AG04450 (cell line): ENCODE results near the gene ANKRD18A. TPM values are rescaled to one million over a fixed set of nuclear protein-coding genes. Genes with fewer than 3 reads are reported as not detected.

ENCODE experiments used
- CTCF ChIA-PET: fragments of 300-600, 350-600 bp; formaldehyde crosslinking; extraction: SDS; loops from one replicate; lab custom pipeline; 2022; ENCODE audit warnings: antibody characterized with exemption, inconsistent platforms; lab: Charles Lee
- POLR2A ChIA-PET: fragments of 350-600 bp; formaldehyde crosslinking; extraction: SDS; loops from one replicate; lab custom pipeline; 2021; ENCODE audit warnings: antibody characterized with exemption, inconsistent platforms; lab: Yijun Ruan, JAX
- DNase-seq: peaks from one replicate; pipeline ENCODE4 v3.0.0-alpha.2; 2011; ENCODE audit warnings: low read depth, low spot score
- H3K27ac ChIP-seq: one replicate; pipeline ENCODE4 v1.5.1; 2012; ENCODE audit warnings: low read depth, low read length, control low read depth
- H3K27me3 ChIP-seq: one replicate; pipeline ENCODE4 v1.6.0; 2012; ENCODE audit warnings: low read length; ENCODE audit not compliant: control insufficient read depth, insufficient read depth
- H3K4me3 ChIP-seq: 2 replicates; pipeline ENCODE4 v1.5.1; 2011; ENCODE audit warnings: mild to moderate bottlenecking, low read depth, low read length, control low read depth
- H3K9me3 ChIP-seq: 2 replicates; pipeline ENCODE4 v1.5.1; 2012; ENCODE audit warnings: low read length; ENCODE audit not compliant: control insufficient read depth, insufficient read depth
- polyA plus RNA-seq: library from polyadenylated mRNA; depleted of rRNA; stranded (reverse); fragments of >200 nt; gene quantifications from 2 replicates; pipeline ENCODE4 v1.2.3, GENCODE V29; 2011; rRNA removed
- small RNA-seq: library from RNA; depleted of rRNA; stranded (forward); fragments of <200 nt; gene quantifications from one replicate; pipeline ENCODE3, GENCODE V24; 2012; ENCODE audit warnings: low read depth; ENCODE audit not compliant: insufficient read length
- TF ChIP-seq, protein P1 (sequence below): IDR thresholded peaks from 2 replicates; pipeline ENCODE4 v1.5.1; 2011; ENCODE audit warnings: low read depth, low read length, control low read depth, inconsistent platforms

Gene ANKRD18A
- polyA plus RNA-seq, 1 experiment, result 0.31 TPM

DNA sequence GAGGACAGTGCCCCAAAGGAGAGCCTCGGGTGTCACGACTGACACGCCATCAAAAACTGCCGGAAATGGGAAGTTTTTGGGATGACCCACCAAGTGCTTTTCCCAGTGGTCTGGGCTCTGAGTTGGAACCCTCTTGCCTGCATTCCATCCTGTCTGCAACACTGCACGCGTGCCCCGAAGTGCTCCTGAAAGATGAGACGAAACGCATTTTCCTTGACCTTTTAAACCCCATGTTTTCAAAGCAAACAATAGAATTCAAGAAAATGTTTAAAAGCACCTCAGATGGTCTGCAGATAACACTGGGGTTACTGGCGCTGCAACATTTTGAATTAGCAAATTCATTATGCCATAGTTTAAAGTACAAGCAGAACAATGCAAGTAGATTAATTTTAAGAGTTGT lies 92.9 kb downstream of the ANKRD18A start:
- no peak overlapping the region for H3K27ac ChIP-seq
- H3K9me3 ChIP-seq, result no peaks in the 10 kb centered on the region; the same call in 1 of the 2 replicates
- TF ChIP-seq, protein P1, sequence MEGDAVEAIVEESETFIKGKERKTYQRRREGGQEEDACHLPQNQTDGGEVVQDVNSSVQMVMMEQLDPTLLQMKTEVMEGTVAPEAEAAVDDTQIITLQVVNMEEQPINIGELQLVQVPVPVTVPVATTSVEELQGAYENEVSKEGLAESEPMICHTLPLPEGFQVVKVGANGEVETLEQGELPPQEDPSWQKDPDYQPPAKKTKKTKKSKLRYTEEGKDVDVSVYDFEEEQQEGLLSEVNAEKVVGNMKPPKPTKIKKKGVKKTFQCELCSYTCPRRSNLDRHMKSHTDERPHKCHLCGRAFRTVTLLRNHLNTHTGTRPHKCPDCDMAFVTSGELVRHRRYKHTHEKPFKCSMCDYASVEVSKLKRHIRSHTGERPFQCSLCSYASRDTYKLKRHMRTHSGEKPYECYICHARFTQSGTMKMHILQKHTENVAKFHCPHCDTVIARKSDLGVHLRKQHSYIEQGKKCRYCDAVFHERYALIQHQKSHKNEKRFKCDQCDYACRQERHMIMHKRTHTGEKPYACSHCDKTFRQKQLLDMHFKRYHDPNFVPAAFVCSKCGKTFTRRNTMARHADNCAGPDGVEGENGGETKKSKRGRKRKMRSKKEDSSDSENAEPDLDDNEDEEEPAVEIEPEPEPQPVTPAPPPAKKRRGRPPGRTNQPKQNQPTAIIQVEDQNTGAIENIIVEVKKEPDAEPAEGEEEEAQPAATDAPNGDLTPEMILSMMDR, result no peak
- ChIA-PET POLR2A (no interaction called here), CTCF (no interaction called here)
- peaks cover 9% of the 10 kb centered on the region for H3K27me3 ChIP-seq
- no peak for DNase-seq
- H3K4me3 ChIP-seq, result no peak overlapping the region

- DNase-seq, result no peak
- CTCF ChIA-PET, result no interaction called here
These were observed 93.8 kb downstream of the ANKRD18A start for GRCh38 chr9:38526591-38526990.

GRCh38 chr9:38523121-38523520 lies 97.3 kb downstream of the ANKRD18A start:
- ChIA-PET CTCF (no interaction called here), POLR2A (no interaction called here)
- Histone ChIP-seq H3K4me3 (no peak overlapping the region), H3K9me3 (no peaks in the 10 kb centered on the region; the same call in 1 of the 2 replicates), H3K27ac (no peak overlapping the region), H3K27me3 (peaks cover 12% of the 10 kb centered on the region)
- DNase-seq, result no peak
- TF ChIP-seq, protein P1, result no peak

More at GRCh38 chr9:38526591-38526990, 93.8 kb downstream of the ANKRD18A start:
- H3K4me3 ChIP-seq, result no peak overlapping the region
- H3K9me3 ChIP-seq, result no peaks in the 10 kb centered on the region; the same call in 1 of the 2 replicates
- TF ChIP-seq, protein P1, result no peak
- H3K27ac ChIP-seq, result no peak overlapping the region
- peaks cover 9% of the 10 kb centered on the region for H3K27me3 ChIP-seq
- POLR2A ChIA-PET, result no interaction called here

DNA sequence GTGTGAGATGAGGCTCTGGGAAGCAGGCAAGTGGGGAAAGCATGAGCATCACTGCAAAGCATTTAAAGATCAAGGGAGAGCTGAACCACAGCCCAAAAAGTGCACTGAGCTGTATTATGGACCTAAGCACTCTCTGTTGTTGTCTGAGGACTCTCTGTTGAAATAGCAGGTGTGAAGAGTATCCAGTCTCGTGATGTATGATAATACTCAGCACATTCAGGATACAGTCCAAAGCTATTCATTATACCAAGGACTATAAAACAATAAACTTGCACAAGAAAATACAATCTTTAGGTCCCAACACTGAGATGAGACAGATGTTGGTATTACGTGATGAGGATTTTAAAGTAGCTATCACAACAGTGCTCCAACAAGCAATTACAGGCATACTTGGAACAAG lies 98.6 kb downstream of the ANKRD18A start:
- no peak for DNase-seq
- Histone ChIP-seq H3K9me3 (no peaks in the 10 kb centered on the region), H3K4me3 (no peak overlapping the region), H3K27me3 (peaks cover 5% of the 10 kb centered on the region), H3K27ac (no peak overlapping the region)
- TF ChIP-seq, protein P1, result no peak
- POLR2A ChIA-PET, result no interaction called here
- CTCF ChIA-PET, result no interaction called here

Small RNAs within 50 kb of the gene (small RNA-seq; reads per million reads assigned to genes)
- gene AL390726.1 (not detected), gene AL390726.2 (not detected), gene AL390726.3 (not detected), gene AL390726.4 (not detected), gene AL390726.5 (not detected)

Other genes with a start within 250 kb of the ANKRD18A start
- 47.0 and 51.7 TPM in 2 replicates for gene ALDH1B1, start 227.9 kb downstream of the ANKRD18A start, polyA plus RNA-seq
- gene IGFBPL1, start 196.1 kb downstream of the ANKRD18A start, polyA plus RNA-seq, result 0.07 TPM in 1 of 2 replicates, not detected in the other
- gene FAM240B, start 99.5 kb upstream of the ANKRD18A start, polyA plus RNA-seq, result not detected in 2 replicates